ENCODE data around the gene KIFC3. TPM values are rescaled to one million over a fixed set of nuclear protein-coding genes. Genes with fewer than 3 reads are reported as not detected.
A peak's percentile ranks its signal among the peaks of the same experiment; 100 is the strongest.
"Not testable (repeated sequence)": the region's sequence is repeated elsewhere in the genome, so short reads cannot be mapped to it uniquely, and the experiment has no call there.

Gene KIFC3
- 0.76 TPM for total RNA-seq (ENCODE audit: unreplicated experiment)
- long read RNA-seq: 0 reads

DNA sequence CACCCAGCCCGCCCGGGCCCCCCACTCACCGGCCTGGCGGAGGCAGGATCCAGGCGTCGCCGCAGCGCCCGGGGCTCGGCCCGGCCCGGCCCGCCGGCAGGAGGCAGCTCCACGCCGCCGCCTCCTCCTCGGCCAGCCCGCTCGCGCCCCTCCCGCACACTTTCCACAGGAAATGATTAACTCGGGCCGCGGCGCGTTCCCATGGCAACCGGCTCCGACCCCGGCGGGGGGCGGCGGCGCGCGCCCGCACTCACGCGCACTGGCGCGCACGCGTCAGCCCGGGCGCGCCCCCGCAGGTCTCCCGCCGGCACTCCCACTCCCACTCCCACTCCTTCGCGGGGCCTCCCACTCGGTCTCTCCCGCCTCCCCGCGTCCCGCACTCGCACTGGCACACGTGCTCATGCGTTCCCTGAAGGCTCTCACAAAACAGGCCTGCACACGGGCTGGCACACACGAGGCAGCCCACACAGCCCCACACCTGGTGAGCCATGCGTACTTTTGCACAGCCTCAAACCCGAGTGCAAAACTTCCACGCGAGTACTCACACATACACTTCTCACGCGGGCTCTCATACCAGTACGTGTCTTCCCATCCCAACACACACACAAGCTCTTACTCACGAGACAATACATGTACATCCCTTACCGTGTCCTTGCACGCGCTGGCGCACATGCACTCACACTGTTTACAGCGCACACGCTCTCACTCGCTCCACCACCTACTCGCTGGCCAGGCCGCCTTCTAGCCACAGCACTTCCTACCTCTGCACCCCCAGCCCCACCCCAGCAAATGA lies at the start of gene KIFC3:
TSS of gene KIFC3 (minus strand) at position 151 of the 793 bp plus-strand sequence. CDS start 4,248 bp downstream, outside the sequence.
- Mint-ChIP-seq H3K27me3 (ENCODE audit: unreplicated experiment) (peaks cover 9% of the 10 kb centered on the region), H3K4me1 (ENCODE audit: low read depth, unreplicated experiment) (peaks cover 20% of the 10 kb centered on the region), H3K27ac (ENCODE audit: unreplicated experiment) (peak within 1 kb of the TSS; percentile 69), H3K9me3 (ENCODE audit: unreplicated experiment) (peaks cover 7% of the 10 kb centered on the region), H3K4me3 (ENCODE audit: unreplicated experiment) (peak within 1 kb of the TSS; percentile 89), H3K36me3 (ENCODE audit: unreplicated experiment) (no peaks in the 10 kb centered on the region)
- TF ChIP-seq, protein P1, sequence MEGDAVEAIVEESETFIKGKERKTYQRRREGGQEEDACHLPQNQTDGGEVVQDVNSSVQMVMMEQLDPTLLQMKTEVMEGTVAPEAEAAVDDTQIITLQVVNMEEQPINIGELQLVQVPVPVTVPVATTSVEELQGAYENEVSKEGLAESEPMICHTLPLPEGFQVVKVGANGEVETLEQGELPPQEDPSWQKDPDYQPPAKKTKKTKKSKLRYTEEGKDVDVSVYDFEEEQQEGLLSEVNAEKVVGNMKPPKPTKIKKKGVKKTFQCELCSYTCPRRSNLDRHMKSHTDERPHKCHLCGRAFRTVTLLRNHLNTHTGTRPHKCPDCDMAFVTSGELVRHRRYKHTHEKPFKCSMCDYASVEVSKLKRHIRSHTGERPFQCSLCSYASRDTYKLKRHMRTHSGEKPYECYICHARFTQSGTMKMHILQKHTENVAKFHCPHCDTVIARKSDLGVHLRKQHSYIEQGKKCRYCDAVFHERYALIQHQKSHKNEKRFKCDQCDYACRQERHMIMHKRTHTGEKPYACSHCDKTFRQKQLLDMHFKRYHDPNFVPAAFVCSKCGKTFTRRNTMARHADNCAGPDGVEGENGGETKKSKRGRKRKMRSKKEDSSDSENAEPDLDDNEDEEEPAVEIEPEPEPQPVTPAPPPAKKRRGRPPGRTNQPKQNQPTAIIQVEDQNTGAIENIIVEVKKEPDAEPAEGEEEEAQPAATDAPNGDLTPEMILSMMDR (IDR thresholded peaks at IDR 0.05; ENCODE audit: partially characterized antibody, unreplicated experiment): no peak
- DNase-seq: peak; percentile 58

- Mint-ChIP-seq H3K9me3 (ENCODE audit: unreplicated experiment) (no peaks in the 10 kb centered on the region), H3K27ac (ENCODE audit: unreplicated experiment) (no peak overlapping the region), H3K4me3 (ENCODE audit: unreplicated experiment) (no peak overlapping the region), H3K36me3 (ENCODE audit: unreplicated experiment) (peaks cover 5% of the 10 kb centered on the region), H3K4me1 (ENCODE audit: low read depth, unreplicated experiment) (no peaks in the 10 kb centered on the region), H3K27me3 (ENCODE audit: unreplicated experiment) (peaks cover 3% of the 10 kb centered on the region)
- no peak for DNase-seq
- TF ChIP-seq, protein P1 (IDR thresholded peaks at IDR 0.05; ENCODE audit: partially characterized antibody, unreplicated experiment): no peak
These were observed 45.9 kb upstream of the KIFC3 start for GRCh38 chr16:57848181-57848580.

- H3K36me3 Mint-ChIP-seq (ENCODE audit: unreplicated experiment); H3K4me3 Mint-ChIP-seq (ENCODE audit: unreplicated experiment); DNase-seq; H3K27me3 Mint-ChIP-seq (ENCODE audit: unreplicated experiment); H3K27ac Mint-ChIP-seq (ENCODE audit: unreplicated experiment); H3K4me1 Mint-ChIP-seq (ENCODE audit: low read depth, unreplicated experiment); H3K9me3 Mint-ChIP-seq (ENCODE audit: unreplicated experiment): not testable (repeated sequence)
These were observed 44.6 kb upstream of the KIFC3 start for GRCh38 chr16:57846931-57847330.

DNA sequence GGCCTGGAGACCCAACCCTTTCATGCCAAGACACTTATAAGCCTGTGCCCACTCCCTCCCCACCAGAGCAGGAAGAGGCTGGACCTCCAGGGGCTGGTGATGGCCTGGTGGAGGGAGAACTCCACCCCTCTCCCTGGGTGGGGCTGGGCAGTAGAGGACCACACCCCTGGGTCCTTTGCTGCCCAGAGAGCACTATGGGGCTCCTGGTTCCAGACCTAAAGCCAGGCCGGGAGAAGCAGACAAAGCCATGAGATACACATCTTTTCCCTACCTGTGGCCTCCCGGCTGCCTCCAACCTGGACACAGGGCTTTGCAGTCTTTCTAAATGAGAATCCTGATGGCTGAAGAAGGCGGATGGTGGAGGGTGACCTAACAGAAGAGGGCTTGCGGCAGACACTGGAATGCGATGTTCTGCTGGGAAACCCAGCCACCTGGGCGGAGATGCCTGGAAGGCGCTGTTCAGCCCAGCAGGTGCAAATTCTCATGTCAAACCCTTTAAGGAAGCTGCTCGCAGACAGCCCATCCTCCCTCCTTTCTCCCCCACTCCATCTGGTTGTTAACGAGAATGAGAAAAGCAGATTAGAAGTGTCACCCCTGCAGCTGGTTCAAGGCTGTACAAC lies 43.9 kb upstream of the KIFC3 start:
- no peaks in the 10 kb centered on the region for H3K9me3 Mint-ChIP-seq (ENCODE audit: unreplicated experiment)
- no peak overlapping the region for H3K4me3 Mint-ChIP-seq (ENCODE audit: unreplicated experiment)
- H3K36me3 Mint-ChIP-seq (ENCODE audit: unreplicated experiment): peaks cover 5% of the 10 kb centered on the region
- TF ChIP-seq, protein P1 (IDR thresholded peaks at IDR 0.05; ENCODE audit: partially characterized antibody, unreplicated experiment): no peak
- peaks cover 3% of the 10 kb centered on the region for H3K27me3 Mint-ChIP-seq (ENCODE audit: unreplicated experiment)
- peaks cover 3% of the 10 kb centered on the region for H3K4me1 Mint-ChIP-seq (ENCODE audit: low read depth, unreplicated experiment)
- no peak overlapping the region for H3K27ac Mint-ChIP-seq (ENCODE audit: unreplicated experiment)
- no peak for DNase-seq

DNA sequence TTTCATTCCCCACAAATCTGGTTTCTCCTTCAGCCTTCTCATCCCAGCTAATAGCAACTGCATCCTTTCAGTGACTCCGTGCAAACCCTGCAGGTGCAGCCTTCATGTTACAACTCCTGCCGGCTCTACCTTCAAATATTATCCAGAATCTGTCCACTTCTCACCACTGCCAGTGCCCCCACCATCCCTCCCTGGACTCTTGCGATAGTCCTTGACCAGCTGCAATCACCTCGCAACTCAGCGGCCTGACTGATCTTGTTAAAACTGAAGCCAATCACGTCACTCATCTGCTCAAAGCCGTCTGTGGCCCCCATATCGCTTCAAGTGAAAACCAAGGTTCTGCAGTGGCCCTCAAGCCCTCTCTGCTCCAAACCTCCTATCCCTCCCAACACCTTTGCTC lies 42.8 kb upstream of the KIFC3 start:
- no peaks in the 10 kb centered on the region for H3K9me3 Mint-ChIP-seq (ENCODE audit: unreplicated experiment)
- TF ChIP-seq, protein P1 (IDR thresholded peaks at IDR 0.05; ENCODE audit: partially characterized antibody, unreplicated experiment): no peak
- H3K27ac Mint-ChIP-seq (ENCODE audit: unreplicated experiment): no peak overlapping the region

More for the DNA sequence above, 42.8 kb upstream of the KIFC3 start:
- no peak overlapping the region for H3K4me3 Mint-ChIP-seq (ENCODE audit: unreplicated experiment)
- peaks cover 10% of the 10 kb centered on the region for H3K36me3 Mint-ChIP-seq (ENCODE audit: unreplicated experiment)
- H3K27me3 Mint-ChIP-seq (ENCODE audit: unreplicated experiment): peaks cover 3% of the 10 kb centered on the region
- peaks cover 3% of the 10 kb centered on the region for H3K4me1 Mint-ChIP-seq (ENCODE audit: low read depth, unreplicated experiment)
- no peak for DNase-seq
